ENCODE measurements around the gene LEMD1. TPM values are rescaled to one million over a fixed set of nuclear protein-coding genes. Genes with fewer than 3 reads are reported as not detected.

Gene LEMD1
- total RNA-seq, 4 donors from 2014 or later, result not detected

DNA sequence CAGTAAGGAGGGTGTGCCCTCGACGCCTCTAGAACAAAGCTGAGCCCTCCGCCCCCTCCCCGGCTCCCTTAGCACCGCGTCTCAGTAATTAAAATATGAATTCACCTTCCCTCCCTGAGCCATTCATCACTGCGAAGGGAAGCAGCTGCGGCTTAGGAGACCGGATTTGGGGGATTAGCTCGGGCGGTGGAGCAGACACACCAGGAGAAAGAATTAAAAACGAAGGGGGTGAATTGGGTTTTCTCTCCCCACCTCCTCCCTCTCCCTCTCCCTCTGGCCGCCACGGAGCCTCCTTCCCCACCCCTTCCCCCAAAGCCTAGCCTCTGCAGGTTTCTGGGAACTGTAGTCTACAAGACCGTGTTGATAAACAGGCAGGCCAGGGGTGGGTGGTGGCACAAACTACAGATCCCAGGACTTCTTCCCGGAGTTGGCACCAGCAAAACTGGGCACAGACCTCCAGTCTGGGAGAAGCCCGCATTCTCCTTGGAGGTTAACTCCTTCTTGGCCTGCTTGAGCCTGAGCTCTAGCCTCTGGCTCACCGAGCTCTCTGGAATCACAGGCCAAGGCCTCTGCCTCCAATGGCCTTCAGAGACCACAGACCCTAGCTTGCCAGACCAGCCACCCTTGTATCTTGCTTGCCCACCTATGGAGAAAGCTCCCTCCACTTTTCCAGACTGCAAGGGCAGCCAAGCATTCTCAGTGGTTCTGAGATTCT, 23.2 kb upstream of the LEMD1 start:
- WGBS, 2 donors, result 15 to 34% methylated on average over 16 to 18 of the region's 18 CpGs
- Histone ChIP-seq H3K4me3 (peak overlapping the region in 2 of 4 donors; percentile 2 to 34), H3K27ac (peak overlapping the region in 2 of 4 donors; percentile 12 to 59), H3K36me3 (no peaks in the 10 kb centered on the region), H3K4me1 (peaks cover 0 to 43% (median 17%) of the 10 kb centered on the region in 4 donors), H3K27me3 (peaks cover 0 to 19% of the 10 kb centered on the region in 2 donors), H3K9me3 (no peaks in the 10 kb centered on the region)
- no peak for DNase-seq (ENCODE audit: low spot score in 2 of 2)
- TF ChIP-seq, protein P1, sequence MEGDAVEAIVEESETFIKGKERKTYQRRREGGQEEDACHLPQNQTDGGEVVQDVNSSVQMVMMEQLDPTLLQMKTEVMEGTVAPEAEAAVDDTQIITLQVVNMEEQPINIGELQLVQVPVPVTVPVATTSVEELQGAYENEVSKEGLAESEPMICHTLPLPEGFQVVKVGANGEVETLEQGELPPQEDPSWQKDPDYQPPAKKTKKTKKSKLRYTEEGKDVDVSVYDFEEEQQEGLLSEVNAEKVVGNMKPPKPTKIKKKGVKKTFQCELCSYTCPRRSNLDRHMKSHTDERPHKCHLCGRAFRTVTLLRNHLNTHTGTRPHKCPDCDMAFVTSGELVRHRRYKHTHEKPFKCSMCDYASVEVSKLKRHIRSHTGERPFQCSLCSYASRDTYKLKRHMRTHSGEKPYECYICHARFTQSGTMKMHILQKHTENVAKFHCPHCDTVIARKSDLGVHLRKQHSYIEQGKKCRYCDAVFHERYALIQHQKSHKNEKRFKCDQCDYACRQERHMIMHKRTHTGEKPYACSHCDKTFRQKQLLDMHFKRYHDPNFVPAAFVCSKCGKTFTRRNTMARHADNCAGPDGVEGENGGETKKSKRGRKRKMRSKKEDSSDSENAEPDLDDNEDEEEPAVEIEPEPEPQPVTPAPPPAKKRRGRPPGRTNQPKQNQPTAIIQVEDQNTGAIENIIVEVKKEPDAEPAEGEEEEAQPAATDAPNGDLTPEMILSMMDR (IDR thresholded peaks at IDR 0.05), result no peak
- TF ChIP-seq EP300 (IDR thresholded peaks at IDR 0.05) (peak in 1 of 2 donors; percentile 12), POLR2A (IDR thresholded peaks at IDR 0.05) (no peak)

GRCh38 chr1:205444300-205444930, 22.6 kb upstream of the LEMD1 start:
- no peaks in the 10 kb centered on the region for H3K36me3 ChIP-seq
- no peak overlapping the region for H3K27ac ChIP-seq
- no peaks in the 10 kb centered on the region for H3K9me3 ChIP-seq
- no peak for DNase-seq (ENCODE audit: low spot score in 2 of 2)
- H3K4me1 ChIP-seq, result peaks cover 0 to 43% (median 16%) of the 10 kb centered on the region in 4 donors
- TF ChIP-seq, protein P1 (IDR thresholded peaks at IDR 0.05), result no peak
- TF ChIP-seq POLR2A (IDR thresholded peaks at IDR 0.05), result no peak
- TF ChIP-seq EP300 (IDR thresholded peaks at IDR 0.05), result no peak
- peak overlapping the region in 2 of 4 donors; percentile 2 to 34 for H3K4me3 ChIP-seq
- 27 to 41% methylated on average over 10 of the region's 10 CpGs for WGBS, 2 donors
- H3K27me3 ChIP-seq, result peaks cover 0 to 12% of the 10 kb centered on the region in 2 donors

GRCh38 chr1:205443585-205444299, 21.9 kb upstream of the LEMD1 start:
- Histone ChIP-seq H3K27me3 (peaks cover 0 to 5% of the 10 kb centered on the region in 2 donors), H3K9me3 (no peaks in the 10 kb centered on the region), H3K27ac (no peak overlapping the region), H3K4me1 (peaks cover 0 to 50% (median 22%) of the 10 kb centered on the region in 4 donors), H3K4me3 (no peak overlapping the region), H3K36me3 (no peaks in the 10 kb centered on the region)
- TF ChIP-seq, protein P1 (IDR thresholded peaks at IDR 0.05), result no peak
- TF ChIP-seq POLR2A (IDR thresholded peaks at IDR 0.05) (no peak), EP300 (IDR thresholded peaks at IDR 0.05) (no peak)
- 67 to 82% methylated on average over 3 to 7 of the region's 7 CpGs for WGBS, 2 donors
- no peak for DNase-seq (ENCODE audit: low spot score in 2 of 2)

- TF ChIP-seq EP300 (IDR thresholded peaks at IDR 0.05), result no peak
- no peak for TF ChIP-seq POLR2A (IDR thresholded peaks at IDR 0.05)
- TF ChIP-seq, protein P1 (IDR thresholded peaks at IDR 0.05), result no peak
- no peaks in the 10 kb centered on the region for H3K36me3 ChIP-seq
- H3K4me1 ChIP-seq, result peaks cover 0 to 52% (median 25%) of the 10 kb centered on the region in 4 donors
- peak overlapping the region in 1 of 4 donors; percentile 50 for H3K27ac ChIP-seq
- DNase-seq (ENCODE audit: low spot score in 2 of 2), result no peak
- H3K9me3 ChIP-seq, result no peaks in the 10 kb centered on the region
- no peaks in the 10 kb centered on the region for H3K27me3 ChIP-seq
- 74 to 85% methylated on average over 12 of the region's 12 CpGs for WGBS, 2 donors
- no peak overlapping the region for H3K4me3 ChIP-seq
Measured at GRCh38 chr1:205442051-205442725, 20.3 kb upstream of the LEMD1 start.
